Stimulated activated CD8-positive, alpha-beta memory T cell treated with anti-CD3 and anti-CD28 coated beads, Interleukin-4, amount 100 ng/mL, for 24 hours (primary cell): ENCODE data around the gene BMP5.
"Not testable (repeated sequence)": the region's sequence is repeated elsewhere in the genome, so short reads cannot be mapped to it uniquely, and the experiment has no call there.

Experiments used
- DNase-seq: peaks from one replicate; pipeline ENCODE4 v3.0.0-alpha.2; 2020; ENCODE audit warnings: low read depth

Gene BMP5

GRCh38 chr6:55875400-55875799 is at the start of gene BMP5:
BMP5 (minus strand) TSS chr6:55875590; CDS start chr6:55874865, 725 bp downstream.
- no peak for DNase-seq

DNA sequence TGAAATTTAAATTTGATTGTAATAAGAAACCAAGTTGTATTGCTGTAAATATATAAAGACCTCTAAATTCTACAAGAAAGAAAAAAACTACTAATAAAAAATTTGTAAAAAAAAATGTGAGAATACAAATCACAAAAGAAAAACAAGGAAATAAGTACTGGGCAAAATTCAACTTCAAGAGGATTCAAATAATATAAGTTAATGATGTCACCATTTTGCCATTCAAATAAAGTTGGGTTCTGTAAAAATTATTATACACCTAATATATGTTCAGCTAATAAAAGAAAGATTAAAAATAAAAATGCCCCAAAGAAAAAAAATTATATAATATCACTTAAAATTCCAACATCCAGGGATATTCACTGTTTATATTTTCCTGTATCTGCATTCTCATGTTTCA is 47.0 kb upstream of the BMP5 start:
- DNase-seq = no peak

DNA sequence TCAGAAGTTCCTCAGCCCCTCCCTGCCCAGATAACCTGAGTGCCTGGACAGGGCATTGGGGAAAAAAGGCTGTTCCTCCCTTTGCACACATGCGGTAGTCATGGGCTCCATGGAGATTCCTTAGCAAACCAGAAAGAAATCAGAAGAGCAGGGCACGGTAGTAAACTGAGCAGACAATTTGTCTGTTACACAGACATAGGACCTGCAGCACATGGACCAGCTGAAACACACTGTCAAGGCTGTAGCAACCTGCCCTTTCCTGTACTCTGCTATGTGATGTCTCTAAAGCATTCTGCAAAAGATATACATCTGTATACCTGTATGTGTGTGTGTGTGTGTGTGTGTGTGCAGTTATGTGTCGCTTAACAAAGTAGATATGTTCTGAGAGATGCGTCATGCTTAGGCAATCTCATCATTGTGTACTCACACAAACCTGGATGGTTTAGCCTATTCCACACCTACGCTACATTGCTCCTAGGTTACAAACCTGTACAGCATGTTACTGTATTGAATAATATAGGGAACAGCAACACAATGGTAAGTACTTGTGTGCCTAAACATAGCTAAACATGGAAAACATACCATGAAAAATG is 44.4 kb upstream of the BMP5 start:
- no peak for DNase-seq

- DNase-seq = no peak
These were observed 43.2 kb upstream of the BMP5 start for GRCh38 chr6:55918639-55919038.

DNA sequence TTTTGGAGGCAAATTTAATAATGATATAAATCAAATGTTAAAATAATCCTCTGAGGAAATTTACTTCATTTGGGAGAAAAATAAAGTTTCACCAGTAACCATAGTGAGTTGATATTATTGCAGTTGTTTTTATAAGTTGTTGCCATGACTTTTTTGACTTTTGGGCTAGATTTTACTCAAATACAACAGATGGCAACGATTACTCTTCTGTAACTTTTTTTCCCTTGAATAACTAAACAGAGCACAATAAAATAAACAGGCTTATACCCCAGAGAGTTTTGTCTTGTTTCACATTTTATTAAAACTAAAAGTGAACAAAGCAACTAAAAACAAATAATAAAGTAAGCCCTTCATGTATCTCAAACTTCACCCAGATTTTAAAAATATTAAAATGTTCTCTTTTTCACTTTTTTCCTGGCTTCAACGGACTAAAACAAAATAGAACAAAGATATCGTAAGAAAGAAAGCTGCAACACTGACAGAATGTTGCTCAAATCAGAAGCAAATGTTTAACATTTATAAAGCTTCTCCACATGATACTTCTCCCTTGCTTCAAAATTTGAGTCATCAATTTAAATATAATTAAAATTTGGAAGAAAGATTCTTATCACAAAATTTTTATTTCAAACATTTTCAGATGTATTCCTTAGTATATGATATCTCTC is 42.5 kb upstream of the BMP5 start:
- no peak for DNase-seq

DNA sequence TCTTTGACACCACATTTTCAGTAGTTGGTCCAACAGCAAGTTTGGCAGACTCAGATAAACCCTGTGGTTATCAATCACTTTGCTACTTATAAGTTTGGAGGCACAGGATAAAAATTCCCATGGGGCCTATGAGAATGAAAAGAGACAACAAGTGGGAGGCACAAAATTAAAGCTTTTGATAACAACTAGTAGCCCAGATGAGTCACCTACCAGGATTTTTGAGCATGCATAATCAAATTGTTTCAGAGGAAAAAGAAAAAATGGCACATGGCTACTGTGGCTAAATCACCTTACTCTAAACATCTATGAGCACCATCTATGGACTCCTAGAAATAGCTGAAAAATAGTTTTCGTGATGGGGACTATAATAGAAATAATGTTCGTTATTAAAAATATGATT is 40.8 kb upstream of the BMP5 start:
- DNase-seq = no peak

DNA sequence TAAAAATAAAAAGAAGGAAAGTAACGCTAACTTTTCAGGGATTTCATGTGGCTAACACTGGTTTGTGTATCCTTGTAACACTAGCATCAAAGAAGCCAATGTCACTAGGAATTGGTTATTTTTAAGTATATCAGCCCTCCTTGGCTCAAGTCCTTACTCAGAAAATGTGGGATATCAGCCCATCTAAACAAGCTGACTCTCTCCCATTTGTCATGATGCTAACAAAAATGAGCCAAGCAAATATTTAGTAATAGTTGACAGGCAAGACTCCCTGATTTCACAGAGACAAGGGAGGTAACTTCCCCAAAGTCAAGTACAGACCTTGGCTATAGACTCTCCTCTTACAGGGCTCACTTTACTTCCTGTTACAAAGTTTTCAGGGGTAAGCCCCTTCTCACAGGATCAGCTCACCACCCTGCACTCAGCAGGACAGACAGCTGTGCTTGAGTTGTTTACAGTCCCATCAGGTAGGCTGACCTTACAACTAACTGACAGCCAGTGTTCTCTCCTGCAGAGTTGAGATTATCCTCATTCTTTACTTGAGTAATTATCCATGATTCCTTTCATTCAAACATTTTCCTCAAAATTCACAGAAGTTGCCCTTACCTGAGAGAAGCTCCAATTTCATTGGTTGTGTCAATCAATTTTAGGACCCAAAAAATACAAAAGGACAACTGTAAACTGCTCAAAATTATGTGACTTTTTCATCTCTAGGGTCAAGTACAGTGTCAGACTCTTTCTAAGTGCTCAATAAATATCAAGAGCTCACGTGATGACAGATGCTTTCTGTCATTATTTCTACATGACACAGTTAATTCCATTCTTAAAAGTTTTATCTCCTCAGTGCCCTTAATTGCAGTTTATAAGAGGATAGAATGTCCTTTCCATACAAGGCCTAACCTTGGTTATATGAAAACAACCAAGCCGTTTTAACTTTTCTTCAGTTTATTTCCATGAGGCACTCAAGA is 38.1 kb upstream of the BMP5 start:
- DNase-seq = no peak

GRCh38 chr6:55910466-55910865 is 35.1 kb upstream of the BMP5 start:
- not testable (repeated sequence) for DNase-seq

DNA sequence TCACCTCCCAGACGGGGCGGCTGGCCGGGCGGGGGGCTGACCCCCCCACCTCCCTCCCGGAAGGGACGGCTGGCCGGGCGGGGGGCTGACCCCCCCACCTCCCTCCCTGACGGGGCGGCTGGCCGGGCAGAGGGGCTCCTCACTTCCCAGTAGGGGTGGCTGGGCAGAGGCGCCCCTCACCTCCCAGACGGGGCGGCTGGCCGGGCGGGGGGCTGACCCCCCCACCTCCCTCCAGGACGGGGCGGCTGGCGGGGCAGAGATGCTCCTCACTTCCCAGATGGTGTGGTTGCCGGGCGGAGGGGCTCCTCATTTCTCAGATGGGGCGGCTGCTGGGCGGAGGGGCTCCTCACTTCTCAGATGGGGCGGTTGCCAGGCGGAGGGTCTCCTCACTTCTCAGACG is 34.5 kb upstream of the BMP5 start:
- DNase-seq = not testable (repeated sequence)

DNA sequence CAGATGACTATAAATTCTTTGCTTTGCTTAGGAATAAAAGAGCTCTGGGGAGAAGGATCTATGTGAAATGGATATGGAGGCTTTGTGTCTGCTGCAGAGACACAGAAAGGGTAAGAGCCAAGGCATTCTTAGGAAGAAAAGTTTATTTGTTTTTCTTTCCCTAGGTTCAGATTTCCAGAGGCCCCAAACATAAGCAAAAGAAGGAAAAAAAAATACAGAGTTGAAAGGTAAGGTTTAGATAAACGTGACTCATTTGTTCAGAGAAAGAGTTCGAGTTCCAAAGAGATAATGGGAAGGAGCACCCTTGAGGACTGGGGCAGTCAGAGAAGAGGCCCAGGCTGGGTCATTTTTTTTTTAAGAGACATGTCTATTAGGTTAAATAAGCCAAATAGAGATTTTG is 27.4 kb upstream of the BMP5 start:
- DNase-seq = no peak

- DNase-seq = no peak
These were observed 26.4 kb upstream of the BMP5 start for GRCh38 chr6:55901765-55902270.

DNA sequence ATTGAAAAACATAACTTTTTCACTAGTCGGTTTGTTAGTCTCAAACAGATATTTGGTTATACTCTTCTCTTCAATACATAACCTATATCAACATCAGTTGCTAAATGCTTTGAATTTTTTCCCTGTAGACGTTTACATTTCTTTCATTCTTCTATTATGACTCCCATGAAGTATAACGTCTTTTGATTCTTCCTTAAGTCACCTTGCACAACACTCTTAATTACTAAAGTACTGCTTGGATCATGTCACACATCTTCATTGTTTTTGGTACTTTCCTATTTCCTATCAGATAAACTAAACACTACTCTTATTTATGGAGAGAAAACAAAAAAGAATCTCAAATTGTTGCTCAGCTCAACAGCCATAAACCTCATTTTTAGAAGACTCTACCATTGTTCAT is 23.0 kb upstream of the BMP5 start:
- DNase-seq = no peak

- DNase-seq = no peak
These were observed 22.0 kb upstream of the BMP5 start for GRCh38 chr6:55897346-55897745.

- DNase-seq = no peak
These were observed 20.8 kb upstream of the BMP5 start for GRCh38 chr6:55895972-55896730.

GRCh38 chr6:55892749-55893357 is 17.5 kb upstream of the BMP5 start:
- no peak for DNase-seq

DNA sequence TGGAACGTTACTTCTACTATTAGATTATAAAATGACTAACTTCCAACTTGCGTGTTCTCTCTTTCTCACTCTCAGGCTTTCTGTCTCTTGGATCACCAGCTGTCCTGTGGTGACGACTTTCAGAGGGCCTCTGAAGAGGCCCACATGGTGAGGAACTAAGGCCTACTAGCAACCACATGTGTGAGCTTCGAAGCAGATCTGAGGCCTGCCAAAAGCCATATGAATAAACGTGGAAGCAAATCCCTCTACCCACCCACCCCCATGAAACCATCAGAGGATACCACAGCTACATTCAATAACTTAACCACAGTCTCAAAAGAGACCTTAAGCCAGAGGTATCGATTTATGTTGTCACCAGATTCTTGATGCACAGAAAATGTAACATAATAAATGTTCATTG is 13.5 kb upstream of the BMP5 start:
- no peak for DNase-seq

DNA sequence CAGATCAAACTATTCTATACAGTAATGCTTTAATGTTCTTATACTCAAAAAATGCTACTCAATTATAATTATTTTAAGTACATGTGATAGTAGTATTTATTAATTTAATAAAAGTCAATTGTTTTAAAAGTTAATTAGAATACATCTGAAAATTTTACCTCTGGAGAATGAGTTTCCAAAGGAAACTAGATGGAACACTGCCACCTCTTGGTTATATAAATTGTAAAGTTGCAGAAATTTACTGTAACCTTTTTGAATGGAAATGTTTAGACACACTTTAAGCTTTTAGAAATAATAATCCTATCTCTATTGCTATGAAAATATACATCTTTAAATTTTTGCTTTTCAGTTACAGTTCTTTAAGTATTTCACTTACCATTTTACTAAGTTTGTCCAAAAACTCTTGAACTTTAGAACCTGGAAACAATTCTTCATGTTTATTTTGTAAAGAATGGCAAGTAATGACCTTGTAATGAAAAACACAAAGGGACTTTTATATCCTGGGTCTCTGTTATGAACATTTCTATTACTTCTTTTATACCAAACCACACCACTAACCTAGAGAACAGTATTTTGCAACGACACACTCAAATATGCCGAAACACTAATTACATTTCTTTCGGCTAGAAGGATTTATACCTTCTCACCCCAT is 10.9 kb upstream of the BMP5 start:
- DNase-seq = no peak

- no peak for DNase-seq
These were observed 7.6 kb upstream of the BMP5 start for GRCh38 chr6:55882718-55883569.

DNA sequence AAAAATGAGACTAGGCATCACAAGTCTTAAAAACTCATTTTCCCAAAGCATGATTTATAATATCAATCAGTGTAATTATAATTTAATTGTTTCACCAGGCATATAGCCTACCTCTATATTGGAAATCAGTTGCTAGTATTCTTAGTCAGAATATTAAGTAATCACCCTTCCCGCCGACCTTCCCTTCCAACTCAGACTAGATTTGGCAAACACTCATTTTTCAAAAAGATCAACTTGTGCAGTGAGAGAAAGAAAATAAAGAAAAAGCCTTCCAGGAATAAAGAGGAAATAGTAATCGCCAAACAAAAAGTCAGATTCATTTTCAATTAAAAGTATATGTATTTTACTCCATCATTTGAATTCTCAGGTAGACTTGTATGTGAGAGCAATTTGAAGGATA is 1.9 kb upstream of the BMP5 start:
- DNase-seq = no peak

DNA sequence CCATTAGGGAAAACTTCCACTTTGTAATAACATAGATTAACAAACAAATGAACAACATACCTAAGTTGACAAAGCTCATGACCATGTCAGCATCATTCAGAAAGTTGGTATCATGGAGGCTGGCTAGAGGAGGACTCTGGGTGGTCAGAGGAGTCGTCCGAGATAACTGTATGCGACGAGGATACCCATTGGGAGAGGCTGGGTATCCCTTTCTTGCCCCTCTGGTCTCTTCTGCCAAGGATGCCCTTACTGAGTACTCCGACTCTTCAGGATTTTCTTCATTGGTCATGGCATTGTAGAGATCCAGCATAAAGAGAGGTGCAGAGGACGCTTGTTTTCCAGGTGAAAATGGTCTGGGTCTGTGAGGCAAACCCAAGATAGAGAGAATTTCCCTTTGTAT is 1.1 kb downstream of the BMP5 start:
- DNase-seq = no peak
